ENCODE results near the gene TSPAN8. TPM values are rescaled to one million over a fixed set of nuclear protein-coding genes. Genes with fewer than 3 reads are reported as not detected.
"Not testable (repeated sequence)": the region's sequence is repeated elsewhere in the genome, so short reads cannot be mapped to it uniquely, and the experiment has no call there.

Gene TSPAN8
- total and polyA plus RNA-seq, 4 donors = 5.0 to 18.6 (median 9.4) TPM

DNA sequence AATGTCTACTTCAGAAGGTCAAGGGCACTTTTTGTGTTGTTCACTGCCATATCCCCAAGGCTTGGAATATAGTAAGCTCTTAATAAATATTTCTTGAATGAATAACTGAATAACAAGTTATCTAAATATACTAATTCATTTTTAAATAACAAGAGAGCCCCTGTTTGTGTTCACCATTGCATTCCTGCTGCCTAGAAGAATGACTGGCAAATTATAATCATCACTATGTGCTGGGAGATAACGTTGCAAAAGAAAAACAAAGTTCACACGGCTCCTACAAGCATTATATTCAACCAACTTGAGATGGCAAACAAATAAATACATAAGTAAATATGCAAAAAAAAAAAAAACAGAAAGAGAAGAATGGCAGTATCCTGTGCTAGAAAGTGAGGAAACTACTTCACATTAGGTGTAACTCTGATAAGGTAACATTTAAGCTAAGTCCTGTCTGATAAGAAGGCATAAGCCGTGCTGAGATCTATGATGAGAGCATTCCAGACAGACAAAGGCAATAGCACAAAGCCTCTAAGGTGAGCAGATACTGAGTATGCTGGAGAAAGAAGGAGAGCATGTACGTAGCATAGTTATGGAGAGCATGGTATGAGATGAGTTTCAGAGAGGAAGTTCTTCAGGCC, 9.2 kb upstream of the TSPAN8 start:
- no peaks in the 10 kb centered on the region for H3K27me3 ChIP-seq (ENCODE audit: control insufficient read depth in 3 of 3, insufficient read depth in 3 of 3, low read length in 2 of 3)
- no peak overlapping the region for H3K27ac ChIP-seq (ENCODE audit: low read depth in 1 of 2, low read length in 1 of 2)
- peaks cover 0 to 7% (median 5%) of the 10 kb centered on the region in 5 donors for H3K4me1 ChIP-seq (ENCODE audit: control insufficient read depth in 5 of 5, insufficient read depth in 5 of 5, low read length in 5 of 5)
- H3K36me3 ChIP-seq (ENCODE audit: control insufficient read depth in 4 of 4, insufficient read depth in 4 of 4, low read length in 4 of 4) = no peaks in the 10 kb centered on the region
- DNase-seq (no peak), ATAC-seq (ENCODE audit: insufficient read depth, low FRiP score) (no peak)
- 70 to 79% methylated on average over 4 of the region's 4 CpGs for WGBS, 2 donors
- no peak overlapping the region for H3K9ac ChIP-seq (ENCODE audit: insufficient read depth in 1 of 2, low read length in 2 of 2)
- TF ChIP-seq, protein P1, sequence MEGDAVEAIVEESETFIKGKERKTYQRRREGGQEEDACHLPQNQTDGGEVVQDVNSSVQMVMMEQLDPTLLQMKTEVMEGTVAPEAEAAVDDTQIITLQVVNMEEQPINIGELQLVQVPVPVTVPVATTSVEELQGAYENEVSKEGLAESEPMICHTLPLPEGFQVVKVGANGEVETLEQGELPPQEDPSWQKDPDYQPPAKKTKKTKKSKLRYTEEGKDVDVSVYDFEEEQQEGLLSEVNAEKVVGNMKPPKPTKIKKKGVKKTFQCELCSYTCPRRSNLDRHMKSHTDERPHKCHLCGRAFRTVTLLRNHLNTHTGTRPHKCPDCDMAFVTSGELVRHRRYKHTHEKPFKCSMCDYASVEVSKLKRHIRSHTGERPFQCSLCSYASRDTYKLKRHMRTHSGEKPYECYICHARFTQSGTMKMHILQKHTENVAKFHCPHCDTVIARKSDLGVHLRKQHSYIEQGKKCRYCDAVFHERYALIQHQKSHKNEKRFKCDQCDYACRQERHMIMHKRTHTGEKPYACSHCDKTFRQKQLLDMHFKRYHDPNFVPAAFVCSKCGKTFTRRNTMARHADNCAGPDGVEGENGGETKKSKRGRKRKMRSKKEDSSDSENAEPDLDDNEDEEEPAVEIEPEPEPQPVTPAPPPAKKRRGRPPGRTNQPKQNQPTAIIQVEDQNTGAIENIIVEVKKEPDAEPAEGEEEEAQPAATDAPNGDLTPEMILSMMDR (IDR thresholded peaks at IDR 0.05; ENCODE audit: control extremely low read depth, extremely low read depth) = no peak
- H3K9me3 ChIP-seq (ENCODE audit: control insufficient read depth in 4 of 4, insufficient read depth in 3 of 4, low read length in 3 of 4) = peaks cover 0 to 2% (median 0%) of the 10 kb centered on the region in 4 donors
- no peak overlapping the region for H3K4me3 ChIP-seq

DNA sequence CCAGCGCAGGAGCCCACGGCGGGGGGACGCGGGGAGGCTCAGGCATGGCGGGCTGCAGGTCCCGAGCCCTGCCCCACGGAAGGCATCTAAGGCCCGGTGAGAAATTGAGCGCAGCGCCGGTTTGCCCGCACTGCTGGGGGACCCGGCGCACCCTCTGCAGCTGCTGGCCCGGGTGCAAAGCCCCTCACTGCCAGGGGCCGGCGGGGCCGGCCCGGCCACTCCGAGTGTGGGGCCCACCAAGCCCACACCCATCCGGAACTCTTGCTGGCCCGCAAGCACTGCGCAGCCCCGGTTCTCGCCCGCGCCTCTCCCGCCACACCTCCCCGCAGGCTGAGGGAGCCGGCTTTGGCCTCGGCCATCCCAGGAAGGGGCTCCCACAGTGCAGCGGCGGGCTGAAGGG, 8.5 kb upstream of the TSPAN8 start:
- WGBS, 2 donors = 95 to 99% methylated on average over 26 to 34 of the region's 34 CpGs
- Histone ChIP-seq H3K4me1 (ENCODE audit: control insufficient read depth in 5 of 5, insufficient read depth in 5 of 5, low read length in 5 of 5) (peaks cover 0 to 7% (median 5%) of the 10 kb centered on the region in 5 donors), H3K36me3 (ENCODE audit: control insufficient read depth in 4 of 4, insufficient read depth in 4 of 4, low read length in 4 of 4) (no peaks in the 10 kb centered on the region), H3K27ac (ENCODE audit: low read depth in 1 of 2, low read length in 1 of 2) (no peak overlapping the region), H3K4me3 (no peak overlapping the region), H3K27me3 (ENCODE audit: control insufficient read depth in 3 of 3, insufficient read depth in 3 of 3, low read length in 2 of 3) (no peaks in the 10 kb centered on the region), H3K9ac (ENCODE audit: insufficient read depth in 1 of 2, low read length in 2 of 2) (no peak overlapping the region), H3K9me3 (ENCODE audit: control insufficient read depth in 4 of 4, insufficient read depth in 3 of 4, low read length in 3 of 4) (peaks cover 0 to 2% (median 0%) of the 10 kb centered on the region in 4 donors)
- no peak for ATAC-seq (ENCODE audit: insufficient read depth, low FRiP score)
- TF ChIP-seq, protein P1 (IDR thresholded peaks at IDR 0.05; ENCODE audit: control extremely low read depth, extremely low read depth) = no peak
- no peak for DNase-seq

DNA sequence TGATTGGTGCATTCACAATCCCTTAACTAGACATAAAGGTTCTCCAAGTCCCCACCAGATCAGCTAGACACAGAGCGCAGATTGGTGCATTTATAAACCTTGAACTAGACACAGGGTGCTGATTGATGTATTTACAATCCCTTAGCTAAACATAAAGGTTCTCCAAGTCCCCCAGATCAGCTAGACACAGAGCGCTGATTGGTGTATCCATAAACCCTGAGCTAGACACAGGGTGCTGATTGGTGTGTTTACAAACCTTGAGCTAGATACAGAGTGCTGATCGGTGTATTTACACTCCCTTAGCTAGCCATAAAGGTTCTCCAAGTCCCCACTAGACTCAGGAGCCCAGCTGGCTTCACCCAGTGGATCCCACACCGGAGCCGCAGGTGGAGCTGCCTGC, 8.0 kb upstream of the TSPAN8 start:
- H3K9ac ChIP-seq (ENCODE audit: insufficient read depth in 1 of 2, low read length in 2 of 2); DNase-seq; H3K27ac ChIP-seq (ENCODE audit: low read depth in 1 of 2, low read length in 1 of 2); H3K27me3 ChIP-seq (ENCODE audit: control insufficient read depth in 3 of 3, insufficient read depth in 3 of 3, low read length in 2 of 3); H3K36me3 ChIP-seq (ENCODE audit: control insufficient read depth in 4 of 4, insufficient read depth in 4 of 4, low read length in 4 of 4); H3K9me3 ChIP-seq (ENCODE audit: control insufficient read depth in 4 of 4, insufficient read depth in 3 of 4, low read length in 3 of 4); H3K4me3 ChIP-seq; ATAC-seq (ENCODE audit: insufficient read depth, low FRiP score); H3K4me1 ChIP-seq (ENCODE audit: control insufficient read depth in 5 of 5, insufficient read depth in 5 of 5, low read length in 5 of 5): not testable (repeated sequence)
- 92 to 97% methylated on average over 5 of the region's 5 CpGs for WGBS, 2 donors

DNA sequence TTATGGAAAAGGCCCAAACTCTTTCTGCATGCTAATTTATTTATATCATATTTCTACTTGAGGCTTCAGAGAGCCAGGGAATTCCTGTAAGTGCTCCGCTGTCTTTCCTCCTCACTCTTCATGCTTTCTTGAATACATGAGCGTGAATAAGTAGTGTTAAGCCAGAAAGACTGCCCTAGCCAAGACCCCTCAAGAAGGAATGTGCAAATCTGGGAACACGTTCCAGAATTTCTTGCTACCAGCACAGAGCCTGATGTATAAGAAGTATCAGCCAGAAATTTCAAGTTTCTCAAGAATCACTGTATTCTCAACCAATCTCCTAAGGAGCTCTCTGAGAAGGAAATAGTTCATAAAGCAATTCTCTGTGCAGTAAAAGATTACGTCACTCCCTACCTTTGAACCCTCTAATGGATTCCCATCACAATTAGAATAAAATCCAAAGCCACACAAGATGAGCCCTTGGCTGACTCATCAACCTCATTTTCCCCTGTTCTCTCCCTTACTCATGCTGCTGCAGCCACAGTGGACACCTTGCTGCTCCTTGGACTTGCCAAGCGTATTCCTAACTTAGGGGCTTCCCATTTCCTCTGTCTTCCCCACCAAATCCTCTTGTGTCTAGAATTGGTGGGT, 6.9 kb upstream of the TSPAN8 start:
- ATAC-seq (ENCODE audit: insufficient read depth, low FRiP score) = no peak
- TF ChIP-seq, protein P1 (IDR thresholded peaks at IDR 0.05; ENCODE audit: control extremely low read depth, extremely low read depth) = no peak
- Histone ChIP-seq H3K9ac (ENCODE audit: insufficient read depth in 1 of 2, low read length in 2 of 2) (no peak overlapping the region), H3K27me3 (ENCODE audit: control insufficient read depth in 3 of 3, insufficient read depth in 3 of 3, low read length in 2 of 3) (no peaks in the 10 kb centered on the region), H3K27ac (ENCODE audit: low read depth in 1 of 2, low read length in 1 of 2) (no peak overlapping the region), H3K36me3 (ENCODE audit: control insufficient read depth in 4 of 4, insufficient read depth in 4 of 4, low read length in 4 of 4) (no peaks in the 10 kb centered on the region), H3K4me1 (ENCODE audit: control insufficient read depth in 5 of 5, insufficient read depth in 5 of 5, low read length in 5 of 5) (peaks cover 0 to 7% (median 5%) of the 10 kb centered on the region in 5 donors), H3K4me3 (no peak overlapping the region), H3K9me3 (ENCODE audit: control insufficient read depth in 4 of 4, insufficient read depth in 3 of 4, low read length in 3 of 4) (peaks cover 0 to 2% (median 0%) of the 10 kb centered on the region in 4 donors)
- WGBS, 2 donors = 60 to 77% methylated on average over 5 of the region's 5 CpGs
- DNase-seq = peak; percentile 34 to 83 (median 71)

Data from lung (tissue), 12 donors.